IgD-negative memory B cell (primary cell): ENCODE results near the gene NETO1. TPM values are rescaled to one million over a fixed set of nuclear protein-coding genes. Genes with fewer than 3 reads are reported as not detected.

Experiments used
- H3K27ac Mint-ChIP-seq, 3 donors: one replicate each; pipeline ENCODE4 v1.8.0; 2020 to 2022; ENCODE audit warnings: mild to moderate bottlenecking in 3 of 3, mixed read lengths in 3 of 3, moderate library complexity in 1 of 3
- H3K27me3 Mint-ChIP-seq: one replicate; pipeline ENCODE4 v1.8.0; 2021; ENCODE audit warnings: mixed read lengths
- H3K36me3 Mint-ChIP-seq: one replicate; pipeline ENCODE4 v1.8.0; 2020; ENCODE audit warnings: mild to moderate bottlenecking, mixed read lengths
- H3K4me1 Mint-ChIP-seq, 3 donors: one replicate each; pipeline ENCODE4 v1.8.0; 2020 to 2022; ENCODE audit warnings: mixed read lengths in 3 of 3, mild to moderate bottlenecking in 1 of 3
- H3K4me3 Mint-ChIP-seq, 4 donors: one replicate each; pipeline ENCODE4 v1.8.0; 2020 to 2022; ENCODE audit warnings: mild to moderate bottlenecking in 4 of 4, mixed read lengths in 4 of 4, moderate library complexity in 3 of 4
- H3K9me3 Mint-ChIP-seq, 3 donors: one replicate each; pipeline ENCODE4 v1.8.0; 2020 to 2021; ENCODE audit warnings: mixed read lengths in 3 of 3, mild to moderate bottlenecking in 1 of 3
- polyA plus RNA-seq: library from polyadenylated mRNA; unstranded; fragments of 300-500 nt; fragmentation: Illumina TruSeq; gene quantifications from one replicate; pipeline ENCODE4 v1.2.3, GENCODE V29; 2021

NETO1 gene
- polyA plus RNA-seq, 1 donor from 2014 or later = 1.2 TPM

- H3K4me1 Mint-ChIP-seq = no peaks in the 10 kb centered on the region
- H3K27me3 Mint-ChIP-seq = peaks cover 3% of the 10 kb centered on the region
Observed at GRCh38 chr18:72726201-72726600, 141.6 kb downstream of the NETO1 start.

DNA sequence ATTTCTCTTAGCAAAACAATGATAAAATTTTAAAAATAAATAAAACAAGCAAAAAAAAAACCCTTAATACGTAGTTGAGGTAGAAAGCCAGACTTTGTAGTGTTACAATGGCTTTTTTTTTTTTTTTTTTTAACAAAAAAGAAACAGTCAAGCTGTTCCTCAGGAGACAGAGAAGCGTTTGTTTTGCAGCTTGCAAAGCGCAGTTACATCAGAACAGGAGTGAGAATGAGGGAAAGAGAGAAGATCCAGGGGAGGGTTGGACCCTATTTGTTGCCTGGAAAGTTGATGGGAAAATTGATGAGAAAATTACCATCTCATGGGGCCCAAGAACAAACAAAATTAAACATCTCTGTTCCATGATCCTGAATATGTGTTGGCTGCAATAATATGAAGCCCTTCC lies 146.5 kb downstream of the NETO1 start:
- peaks cover 3% of the 10 kb centered on the region for H3K27me3 Mint-ChIP-seq
- no peak overlapping the region for H3K4me3 Mint-ChIP-seq
- no peak overlapping the region for H3K27ac Mint-ChIP-seq
- H3K4me1 Mint-ChIP-seq = no peaks in the 10 kb centered on the region
- peaks cover 0 to 2% (median 2%) of the 10 kb centered on the region in 3 donors for H3K9me3 Mint-ChIP-seq
- H3K36me3 Mint-ChIP-seq = peaks cover 1% of the 10 kb centered on the region

More at GRCh38 chr18:72726201-72726600, 141.6 kb downstream of the NETO1 start:
- H3K9me3 Mint-ChIP-seq = peaks cover 0 to 3% (median 2%) of the 10 kb centered on the region in 3 donors
- H3K4me3 Mint-ChIP-seq = no peak overlapping the region
- no peak overlapping the region for H3K27ac Mint-ChIP-seq
- peaks cover 1% of the 10 kb centered on the region for H3K36me3 Mint-ChIP-seq

DNA sequence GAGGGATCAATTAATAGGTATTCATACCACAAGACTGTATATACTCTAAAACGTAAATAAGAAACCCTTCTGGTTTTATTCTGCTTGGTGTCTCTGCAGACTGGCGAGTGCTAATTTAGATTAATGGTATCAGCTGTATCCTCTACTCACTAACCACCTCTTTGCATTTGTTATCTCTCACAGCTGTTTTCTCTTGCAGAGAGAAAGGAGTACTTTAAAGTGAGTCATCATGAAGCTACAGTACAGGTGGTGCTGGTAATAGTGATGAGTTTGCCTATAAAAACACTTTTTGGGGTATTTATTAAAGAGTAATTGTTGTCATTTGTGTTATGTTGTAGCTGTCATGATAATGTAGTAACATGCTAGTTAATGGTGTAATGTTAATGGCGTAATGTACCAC lies 147.7 kb downstream of the NETO1 start:
- Mint-ChIP-seq H3K36me3 (peaks cover 1% of the 10 kb centered on the region), H3K4me3 (no peak overlapping the region), H3K27ac (no peak overlapping the region), H3K9me3 (peaks cover 0 to 2% (median 2%) of the 10 kb centered on the region in 3 donors), H3K4me1 (no peaks in the 10 kb centered on the region), H3K27me3 (peaks cover 3% of the 10 kb centered on the region)

DNA sequence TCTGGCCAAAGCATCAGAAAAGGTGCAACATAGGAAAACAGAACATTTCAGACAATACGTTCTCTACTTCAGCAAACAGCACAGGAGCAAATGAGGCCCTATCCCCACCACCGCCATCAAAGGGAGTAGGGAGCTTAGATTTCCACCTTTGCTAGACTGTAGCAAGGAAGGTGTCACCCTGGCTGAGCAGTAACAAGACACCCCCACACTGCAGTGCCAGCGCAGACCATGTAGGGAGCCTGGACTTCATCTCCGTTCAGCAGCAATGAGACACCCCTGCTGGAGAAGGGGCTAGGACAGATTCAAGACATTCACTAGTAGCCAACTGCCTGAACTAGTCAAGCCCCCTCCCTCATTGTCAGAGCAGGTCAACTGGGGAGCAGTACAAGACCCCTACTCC lies 163.6 kb downstream of the NETO1 start:
- peaks cover 0 to 3% (median 0%) of the 10 kb centered on the region in 3 donors for H3K9me3 Mint-ChIP-seq
- no peaks in the 10 kb centered on the region for H3K27me3 Mint-ChIP-seq
- no peak overlapping the region for H3K4me3 Mint-ChIP-seq
- no peaks in the 10 kb centered on the region for H3K36me3 Mint-ChIP-seq
- no peaks in the 10 kb centered on the region for H3K4me1 Mint-ChIP-seq
- no peak overlapping the region for H3K27ac Mint-ChIP-seq

DNA sequence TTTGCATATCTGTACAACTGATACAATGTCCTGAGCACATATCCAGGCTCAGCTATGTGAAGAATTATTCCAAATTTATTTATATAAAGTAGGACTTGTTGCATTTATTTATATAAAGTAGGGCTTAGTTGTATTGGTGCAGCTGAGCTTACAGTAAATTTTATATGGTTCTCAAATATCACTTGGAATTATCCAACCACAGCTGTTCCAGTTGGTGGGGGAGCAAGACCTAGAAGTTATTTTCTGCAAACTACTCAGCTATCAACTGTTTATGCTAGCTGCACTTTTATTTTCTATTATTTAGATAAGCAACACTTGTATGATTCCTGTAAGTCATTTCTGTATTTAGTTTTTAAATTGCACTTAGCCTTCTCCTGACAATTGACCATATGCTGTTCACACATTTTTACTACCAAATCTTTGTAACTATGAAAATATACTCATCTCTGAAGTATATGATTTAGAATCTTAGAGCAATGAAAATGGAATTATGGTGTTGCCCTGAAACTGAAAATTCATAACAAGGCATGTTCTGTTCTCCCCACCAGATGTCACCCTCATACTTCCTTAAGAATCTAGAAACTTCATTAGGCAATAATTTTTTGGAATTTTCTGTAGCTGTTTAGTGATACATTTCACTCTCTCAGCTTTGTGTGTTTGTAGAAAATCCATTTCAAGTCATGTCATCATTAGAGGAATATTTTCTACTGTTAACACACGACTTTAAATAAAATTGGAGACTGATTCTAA lies 166.7 kb downstream of the NETO1 start:
- peak overlapping the region in 1 of 3 donors; percentile 5 for H3K27ac Mint-ChIP-seq
- H3K4me3 Mint-ChIP-seq = no peak overlapping the region
- no peaks in the 10 kb centered on the region for H3K4me1 Mint-ChIP-seq
- H3K36me3 Mint-ChIP-seq = no peaks in the 10 kb centered on the region
- peaks cover 2% of the 10 kb centered on the region for H3K27me3 Mint-ChIP-seq
- no peaks in the 10 kb centered on the region for H3K9me3 Mint-ChIP-seq

DNA sequence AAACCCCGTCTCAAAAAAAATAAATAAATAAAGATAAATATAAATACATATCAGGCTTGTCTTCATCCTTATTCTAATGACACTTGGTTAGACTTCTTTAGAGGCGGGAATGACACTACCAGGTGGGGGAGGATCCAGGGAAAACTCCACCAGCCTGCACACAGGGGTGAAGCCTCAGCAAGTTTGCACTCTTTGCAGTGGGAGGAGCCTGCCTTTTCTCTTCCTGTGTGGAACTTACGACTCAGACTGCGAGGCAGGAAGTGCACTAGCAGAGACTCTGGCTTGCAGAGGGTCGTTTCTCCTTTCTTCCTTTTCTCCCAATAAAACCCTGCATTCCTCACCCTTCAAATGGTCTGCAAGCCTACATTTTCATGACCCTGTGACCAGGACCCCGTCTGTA lies 170.1 kb downstream of the NETO1 start:
- Mint-ChIP-seq H3K27me3 (peaks cover 2% of the 10 kb centered on the region), H3K4me3 (no peak overlapping the region), H3K9me3 (no peaks in the 10 kb centered on the region), H3K36me3 (no peaks in the 10 kb centered on the region), H3K27ac (no peak overlapping the region), H3K4me1 (no peaks in the 10 kb centered on the region)

DNA sequence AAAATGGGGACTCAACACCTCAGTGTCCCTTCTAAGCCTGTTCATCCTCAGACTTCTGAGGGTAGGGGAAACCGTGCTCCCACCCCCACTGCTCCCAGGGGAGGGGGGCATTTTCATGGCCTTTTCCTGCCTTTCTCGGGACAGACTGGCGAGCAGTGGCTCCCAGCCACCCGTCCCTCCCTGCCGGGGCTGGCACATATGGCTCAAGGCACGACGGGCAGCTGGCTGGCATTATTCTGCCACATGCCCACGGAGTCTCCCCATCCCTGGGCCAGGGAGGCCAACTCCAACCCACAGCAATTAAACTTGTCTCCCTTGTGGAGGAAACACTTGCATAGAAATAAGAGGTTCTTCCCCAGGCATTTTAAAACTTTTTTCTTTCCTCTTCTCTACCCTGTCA lies 175.2 kb downstream of the NETO1 start:
- Mint-ChIP-seq H3K4me3 (no peak overlapping the region), H3K27ac (peak overlapping the region in 1 of 3 donors; percentile 36), H3K36me3 (no peaks in the 10 kb centered on the region), H3K9me3 (no peaks in the 10 kb centered on the region), H3K4me1 (no peaks in the 10 kb centered on the region), H3K27me3 (peaks cover 4% of the 10 kb centered on the region)
